Liver (tissue), 9 donors: Measurements from ENCODE around the gene RNASE4. TPM values are rescaled to one million over a fixed set of nuclear protein-coding genes. Genes with fewer than 3 reads are reported as not detected.
A peak's percentile ranks its signal among the peaks of the same experiment; 100 is the strongest.

Experiments
- DNase-seq: peaks from one replicate; pipeline ENCODE4 v3.0.0-alpha.2; 2017; ENCODE audit warnings: low spot score
- H3K27ac ChIP-seq, 2 donors: one replicate each; pipeline ENCODE4 v1.7.0; 2013; ENCODE audit warnings: inconsistent platforms in 2 of 2, low read length in 2 of 2, control low read depth in 1 of 2, low read depth in 1 of 2, mild to moderate bottlenecking in 1 of 2
- H3K27me3 ChIP-seq, 4 donors: one replicate each; pipeline versions ENCODE4 v1.6.1 to v1.7.0; 2013; ENCODE audit warnings: low read length in 3 of 4, inconsistent platforms in 1 of 4, mild to moderate bottlenecking in 1 of 4, moderate library complexity in 1 of 4; ENCODE audit not compliant: control insufficient read depth in 4 of 4, insufficient read depth in 4 of 4
- H3K36me3 ChIP-seq, 4 donors: one replicate each; pipeline versions ENCODE4 v1.6.1 to v1.7.0; 2013; ENCODE audit warnings: low read length in 3 of 4, mild to moderate bottlenecking in 3 of 4, low read depth in 1 of 4, moderate library complexity in 1 of 4; ENCODE audit not compliant: control insufficient read depth in 4 of 4, insufficient read depth in 3 of 4
- H3K4me1 ChIP-seq, 4 donors: one replicate each; pipeline versions ENCODE4 v1.6.1 to v1.7.0; 2013; ENCODE audit warnings: low read length in 3 of 4, mild to moderate bottlenecking in 3 of 4, moderate library complexity in 1 of 4; ENCODE audit not compliant: control insufficient read depth in 4 of 4, insufficient read depth in 4 of 4
- H3K4me3 ChIP-seq, 3 donors: one replicate each; pipeline versions ENCODE4 v1.6.1 to v1.7.0; 2013; ENCODE audit warnings: low read length in 3 of 3, control low read depth in 1 of 3, low read depth in 1 of 3, mild to moderate bottlenecking in 1 of 3
- H3K9ac ChIP-seq, 2 donors: one replicate each; pipeline ENCODE4 v1.7.0; 2013; ENCODE audit warnings: low read length in 2 of 2, mild to moderate bottlenecking in 2 of 2, moderate library complexity in 2 of 2, control low read depth in 1 of 2, low read depth in 1 of 2
- H3K9me3 ChIP-seq, 4 donors: one replicate each; pipeline versions ENCODE4 v1.6.1 to v1.7.0; 2013; ENCODE audit warnings: low read length in 3 of 4; ENCODE audit not compliant: control insufficient read depth in 4 of 4
- EGR1 ChIP-seq, 2 donors: IDR thresholded peaks; 2 replicates each; pipeline ENCODE4 v1.6.1; 2016 to 2018; ENCODE audit warnings: antibody characterized with exemption in 2 of 2, low read depth in 2 of 2
- FOXA1 ChIP-seq: IDR thresholded peaks from 2 replicates; pipeline ENCODE4 v1.6.1; 2016; ENCODE audit warnings: antibody characterized with exemption
- FOXA2 ChIP-seq: IDR thresholded peaks from 2 replicates; pipeline ENCODE4 v1.6.1; 2016; ENCODE audit warnings: antibody characterized with exemption
- GABPA ChIP-seq, 2 donors: IDR thresholded peaks in 1 of 2; conservative IDR thresholded peaks in 1 of 2; 2 replicates each; pipeline ENCODE4 v1.6.1; 2016; ENCODE audit warnings: antibody characterized with exemption in 2 of 2, mild to moderate bottlenecking in 1 of 2, moderate library complexity in 1 of 2
- HNF4A ChIP-seq, 2 donors: conservative IDR thresholded peaks; 2 replicates each; pipeline ENCODE4 v1.6.1; 2016; ENCODE audit warnings: antibody characterized with exemption in 2 of 2, mild to moderate bottlenecking in 2 of 2
- HNF4G ChIP-seq: IDR thresholded peaks from 2 replicates; pipeline ENCODE4 v1.6.1; 2016; ENCODE audit warnings: antibody characterized with exemption
- JUND ChIP-seq, 2 donors: IDR thresholded peaks; 2 replicates each; pipeline ENCODE4 v1.6.1; 2016; ENCODE audit warnings: antibody characterized with exemption in 2 of 2
- NR2F2 ChIP-seq: IDR thresholded peaks from 2 replicates; pipeline ENCODE4 v1.6.1; 2016; ENCODE audit warnings: antibody characterized with exemption
- RAD21 ChIP-seq, 2 donors: IDR thresholded peaks; 2 replicates each; pipeline ENCODE4 v1.6.1; 2016; ENCODE audit warnings: antibody characterized with exemption in 2 of 2, mild to moderate bottlenecking in 2 of 2
- RXRA ChIP-seq, 2 donors: IDR thresholded peaks; 2 replicates each; pipeline ENCODE4 v1.6.1; 2017 to 2018; ENCODE audit warnings: antibody characterized with exemption in 2 of 2, mild to moderate bottlenecking in 1 of 2
- SP1 ChIP-seq: IDR thresholded peaks from 2 replicates; pipeline ENCODE4 v1.6.1; 2018; ENCODE audit warnings: antibody characterized with exemption, mild to moderate bottlenecking
- TAF1 ChIP-seq: conservative IDR thresholded peaks from 2 replicates; pipeline ENCODE4 v1.6.1; 2016; ENCODE audit warnings: antibody characterized with exemption, mild to moderate bottlenecking
- YY1 ChIP-seq: IDR thresholded peaks from 2 replicates; pipeline ENCODE4 v1.6.1; 2016; ENCODE audit warnings: antibody characterized with exemption, mild to moderate bottlenecking
- WGBS: extraction: QIAGEN DNeasy Blood & Tissue Kit; methylation state at CpG from one replicate; pipeline ENCODE4 v1.1.7; 2013; 5-methylcytosine and 5-hydroxymethylcytosine counted together
- polyA plus RNA-seq, 2 donors: library from polyadenylated mRNA; stranded (reverse) in 1 of 2; unstranded in 1 of 2; fragments of 200-250 nt in 1 of 2; fragments of >200 nt in 1 of 2; fragmentation: Nextera tagmentation in 1 of 2; extraction: Ambion mirVana in 1 of 2; gene quantifications; one replicate each; pipeline versions ENCODE4 v1.2.1 to v1.2.3, GENCODE V29; 2013 to 2015
- total RNA-seq, 2 donors: library from RNA; depleted of rRNA; stranded (reverse); fragments of >200 nt; gene quantifications; one replicate each; pipeline ENCODE4 v1.2.3, GENCODE V29; 2014
- TF ChIP-seq, protein P1 (sequence below): IDR thresholded peaks from 2 replicates; pipeline ENCODE4 v1.6.1; 2016; ENCODE audit warnings: antibody characterized with exemption
- TF ChIP-seq, protein P2 (sequence below): fragments of 150-350 bp; IDR thresholded peaks from 2 replicates; pipeline ENCODE4 v1.5.1; 2017; ENCODE audit warnings: improper control_type of control experiment, low read depth, low read length; ENCODE audit not compliant: missing input control
- TF ChIP-seq, protein P3 (sequence below): IDR thresholded peaks from 2 replicates; pipeline ENCODE4 v1.6.1; 2016; ENCODE audit warnings: antibody characterized with exemption
- TF ChIP-seq, protein P4 (sequence below): IDR thresholded peaks from 2 replicates; pipeline ENCODE4 v1.6.1; 2016; ENCODE audit warnings: antibody characterized with exemption
- TF ChIP-seq, protein P5 (sequence below): IDR thresholded peaks from 2 replicates; pipeline ENCODE4 v1.6.1; 2016; ENCODE audit warnings: antibody characterized with exemption, mild to moderate bottlenecking
- donor health status: healthy.
- donor health status: healthy.
- donor health status: healthy.
- donor health status: healthy.
- donor health status: healthy.

RNASE4 gene
- total and polyA plus RNA-seq, 4 donors, result 129 to 319 (median 184) TPM

DNA sequence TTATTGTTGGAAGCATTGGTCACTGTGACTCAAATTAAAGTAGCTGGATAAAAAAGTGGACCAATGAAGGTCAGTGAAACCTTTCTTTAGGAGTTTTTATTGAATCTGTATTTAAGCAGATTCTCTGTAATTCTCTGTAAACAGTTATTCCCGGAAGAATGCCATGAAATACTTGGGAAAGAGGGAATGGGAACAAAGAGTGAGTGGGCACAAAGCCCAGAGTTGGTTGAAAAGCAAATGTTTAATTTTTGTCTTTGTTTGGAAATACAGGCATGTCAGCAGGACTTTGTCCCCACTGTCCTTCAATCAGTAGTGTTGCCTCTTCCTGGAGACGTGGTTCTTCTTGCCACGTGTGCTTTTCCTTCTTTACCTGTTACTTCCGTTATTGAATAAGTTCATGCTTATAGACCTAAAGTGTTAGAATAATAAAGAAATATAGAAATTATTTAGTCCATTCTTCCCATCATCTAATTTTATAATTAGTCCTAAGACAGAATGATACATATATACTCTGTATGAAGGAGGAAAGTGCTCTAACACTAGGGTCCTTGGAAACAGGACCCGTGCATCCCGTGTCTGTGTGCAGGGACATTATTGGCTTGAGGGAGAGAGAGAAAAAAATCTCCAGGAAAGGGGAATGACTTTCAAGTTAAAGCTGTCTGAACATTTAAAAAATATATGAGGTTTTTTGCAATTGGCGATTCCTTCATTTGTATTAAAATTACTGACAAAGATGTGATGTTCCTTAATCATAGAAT lies 2.2 kb downstream of the RNASE4 start:
- Histone ChIP-seq H3K9me3 (no peaks in the 10 kb centered on the region), H3K27me3 (no peaks in the 10 kb centered on the region), H3K27ac (peak overlapping the region; percentile 95 to 97), H3K36me3 (no peaks in the 10 kb centered on the region), H3K9ac (peak overlapping the region in 1 of 2 donors; percentile 85), H3K4me1 (peaks cover 0 to 44% (median 30%) of the 10 kb centered on the region in 4 donors), H3K4me3 (peak overlapping the region; percentile 51 to 97 (median 71))
- no peak for DNase-seq
- 29% methylated on average over 7 of the region's 7 CpGs for WGBS
- TF ChIP-seq RAD21 (IDR thresholded peaks at IDR 0.05), result no peak
- TF ChIP-seq, protein P1, sequence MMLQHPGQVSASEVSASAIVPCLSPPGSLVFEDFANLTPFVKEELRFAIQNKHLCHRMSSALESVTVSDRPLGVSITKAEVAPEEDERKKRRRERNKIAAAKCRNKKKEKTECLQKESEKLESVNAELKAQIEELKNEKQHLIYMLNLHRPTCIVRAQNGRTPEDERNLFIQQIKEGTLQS, result peak; percentile 58
- TF ChIP-seq FOXA2, result peak; percentile 66
- TF ChIP-seq, protein P2, sequence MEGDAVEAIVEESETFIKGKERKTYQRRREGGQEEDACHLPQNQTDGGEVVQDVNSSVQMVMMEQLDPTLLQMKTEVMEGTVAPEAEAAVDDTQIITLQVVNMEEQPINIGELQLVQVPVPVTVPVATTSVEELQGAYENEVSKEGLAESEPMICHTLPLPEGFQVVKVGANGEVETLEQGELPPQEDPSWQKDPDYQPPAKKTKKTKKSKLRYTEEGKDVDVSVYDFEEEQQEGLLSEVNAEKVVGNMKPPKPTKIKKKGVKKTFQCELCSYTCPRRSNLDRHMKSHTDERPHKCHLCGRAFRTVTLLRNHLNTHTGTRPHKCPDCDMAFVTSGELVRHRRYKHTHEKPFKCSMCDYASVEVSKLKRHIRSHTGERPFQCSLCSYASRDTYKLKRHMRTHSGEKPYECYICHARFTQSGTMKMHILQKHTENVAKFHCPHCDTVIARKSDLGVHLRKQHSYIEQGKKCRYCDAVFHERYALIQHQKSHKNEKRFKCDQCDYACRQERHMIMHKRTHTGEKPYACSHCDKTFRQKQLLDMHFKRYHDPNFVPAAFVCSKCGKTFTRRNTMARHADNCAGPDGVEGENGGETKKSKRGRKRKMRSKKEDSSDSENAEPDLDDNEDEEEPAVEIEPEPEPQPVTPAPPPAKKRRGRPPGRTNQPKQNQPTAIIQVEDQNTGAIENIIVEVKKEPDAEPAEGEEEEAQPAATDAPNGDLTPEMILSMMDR, result no peak
- TF ChIP-seq, protein P3, sequence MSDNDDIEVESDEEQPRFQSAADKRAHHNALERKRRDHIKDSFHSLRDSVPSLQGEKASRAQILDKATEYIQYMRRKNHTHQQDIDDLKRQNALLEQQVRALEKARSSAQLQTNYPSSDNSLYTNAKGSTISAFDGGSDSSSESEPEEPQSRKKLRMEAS, result peak; percentile 96
- TF ChIP-seq YY1, result peak; percentile 45
- no peak for TF ChIP-seq NR2F2
- peak; percentile 38 for TF ChIP-seq TAF1
- TF ChIP-seq, protein P4, sequence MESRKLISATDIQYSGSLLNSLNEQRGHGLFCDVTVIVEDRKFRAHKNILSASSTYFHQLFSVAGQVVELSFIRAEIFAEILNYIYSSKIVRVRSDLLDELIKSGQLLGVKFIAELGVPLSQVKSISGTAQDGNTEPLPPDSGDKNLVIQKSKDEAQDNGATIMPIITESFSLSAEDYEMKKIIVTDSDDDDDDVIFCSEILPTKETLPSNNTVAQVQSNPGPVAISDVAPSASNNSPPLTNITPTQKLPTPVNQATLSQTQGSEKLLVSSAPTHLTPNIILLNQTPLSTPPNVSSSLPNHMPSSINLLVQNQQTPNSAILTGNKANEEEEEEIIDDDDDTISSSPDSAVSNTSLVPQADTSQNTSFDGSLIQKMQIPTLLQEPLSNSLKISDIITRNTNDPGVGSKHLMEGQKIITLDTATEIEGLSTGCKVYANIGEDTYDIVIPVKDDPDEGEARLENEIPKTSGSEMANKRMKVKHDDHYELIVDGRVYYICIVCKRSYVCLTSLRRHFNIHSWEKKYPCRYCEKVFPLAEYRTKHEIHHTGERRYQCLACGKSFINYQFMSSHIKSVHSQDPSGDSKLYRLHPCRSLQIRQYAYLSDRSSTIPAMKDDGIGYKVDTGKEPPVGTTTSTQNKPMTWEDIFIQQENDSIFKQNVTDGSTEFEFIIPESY, result peak; percentile 54
- peak; percentile 19 to 59 for TF ChIP-seq JUND (IDR thresholded peaks at IDR 0.05)
- TF ChIP-seq HNF4G, result peak; percentile 84
- peak; percentile 92 to 95 for TF ChIP-seq HNF4A (conservative IDR thresholded peaks at IDR 0.05)
- peak; percentile 92 for TF ChIP-seq SP1
- no peak for TF ChIP-seq FOXA1
- peak in 1 of 2 donors; percentile 39 for TF ChIP-seq GABPA (IDR thresholded peaks at IDR 0.05 in 1 of 2, conservative IDR thresholded peaks at IDR 0.05 in 1 of 2)
- TF ChIP-seq EGR1 (IDR thresholded peaks at IDR 0.05; ENCODE audit: low read depth in 2 of 2), result peak in 1 of 2 donors; percentile 56
- TF ChIP-seq, protein P5, sequence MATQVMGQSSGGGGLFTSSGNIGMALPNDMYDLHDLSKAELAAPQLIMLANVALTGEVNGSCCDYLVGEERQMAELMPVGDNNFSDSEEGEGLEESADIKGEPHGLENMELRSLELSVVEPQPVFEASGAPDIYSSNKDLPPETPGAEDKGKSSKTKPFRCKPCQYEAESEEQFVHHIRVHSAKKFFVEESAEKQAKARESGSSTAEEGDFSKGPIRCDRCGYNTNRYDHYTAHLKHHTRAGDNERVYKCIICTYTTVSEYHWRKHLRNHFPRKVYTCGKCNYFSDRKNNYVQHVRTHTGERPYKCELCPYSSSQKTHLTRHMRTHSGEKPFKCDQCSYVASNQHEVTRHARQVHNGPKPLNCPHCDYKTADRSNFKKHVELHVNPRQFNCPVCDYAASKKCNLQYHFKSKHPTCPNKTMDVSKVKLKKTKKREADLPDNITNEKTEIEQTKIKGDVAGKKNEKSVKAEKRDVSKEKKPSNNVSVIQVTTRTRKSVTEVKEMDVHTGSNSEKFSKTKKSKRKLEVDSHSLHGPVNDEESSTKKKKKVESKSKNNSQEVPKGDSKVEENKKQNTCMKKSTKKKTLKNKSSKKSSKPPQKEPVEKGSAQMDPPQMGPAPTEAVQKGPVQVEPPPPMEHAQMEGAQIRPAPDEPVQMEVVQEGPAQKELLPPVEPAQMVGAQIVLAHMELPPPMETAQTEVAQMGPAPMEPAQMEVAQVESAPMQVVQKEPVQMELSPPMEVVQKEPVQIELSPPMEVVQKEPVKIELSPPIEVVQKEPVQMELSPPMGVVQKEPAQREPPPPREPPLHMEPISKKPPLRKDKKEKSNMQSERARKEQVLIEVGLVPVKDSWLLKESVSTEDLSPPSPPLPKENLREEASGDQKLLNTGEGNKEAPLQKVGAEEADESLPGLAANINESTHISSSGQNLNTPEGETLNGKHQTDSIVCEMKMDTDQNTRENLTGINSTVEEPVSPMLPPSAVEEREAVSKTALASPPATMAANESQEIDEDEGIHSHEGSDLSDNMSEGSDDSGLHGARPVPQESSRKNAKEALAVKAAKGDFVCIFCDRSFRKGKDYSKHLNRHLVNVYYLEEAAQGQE, result peak; percentile 85
- TF ChIP-seq RXRA (IDR thresholded peaks at IDR 0.05), result peak; percentile 67 to 89
